HepG2 (cell line): ENCODE data around the gene TEX29.

Source experiments
- EZH2 ChIP-seq: conservative IDR thresholded peaks from 2 replicates; pipeline ENCODE4 v1.6.1; 2012; ENCODE audit warnings: mild to moderate bottlenecking, low read depth, low read length, moderate library complexity
- FOXM1 ChIP-seq: sonication (generic); formaldehyde crosslinking; IDR thresholded peaks from 2 replicates; pipeline ENCODE4 v1.5.0; 2020; ENCODE audit warnings: missing genetic modification reagents
- MTA1 ChIP-seq: sonication (generic); formaldehyde crosslinking; IDR thresholded peaks from 2 replicates; pipeline ENCODE4 v1.4.0; 2020; ENCODE audit warnings: missing genetic modification reagents, mild to moderate bottlenecking, borderline replicate concordance
- RFXANK ChIP-seq: IDR thresholded peaks from 2 replicates; pipeline ENCODE4 v1.6.1; 2016
- SRSF4 ChIP-seq: fragments of 200-400 bp; formaldehyde crosslinking; IDR thresholded peaks from one replicate; pipeline ENCODE4 v1.6.1; 2018; ENCODE audit warnings: mild to moderate bottlenecking, low read depth, low read length, moderate library complexity; ENCODE audit not compliant: poor library complexity, severe bottlenecking
- ZNF274 ChIP-seq: sonication (generic); formaldehyde crosslinking; IDR thresholded peaks from 2 replicates; pipeline ENCODE4 v1.5.1; 2020; ENCODE audit warnings: mild to moderate bottlenecking, missing genetic modification reagents
- ZNF589 ChIP-seq: sonication (generic); formaldehyde crosslinking; conservative IDR thresholded peaks from 2 replicates; pipeline ENCODE4 v1.8.0; 2022; ENCODE audit warnings: mild to moderate bottlenecking, moderate library complexity, missing genetic modification reagents
- TF ChIP-seq, protein P1 (sequence below): sonication (generic); formaldehyde crosslinking; IDR thresholded peaks from 2 replicates; pipeline ENCODE4 v1.5.0; 2020; ENCODE audit warnings: mild to moderate bottlenecking, missing genetic modification reagents, moderate library complexity

DNA sequence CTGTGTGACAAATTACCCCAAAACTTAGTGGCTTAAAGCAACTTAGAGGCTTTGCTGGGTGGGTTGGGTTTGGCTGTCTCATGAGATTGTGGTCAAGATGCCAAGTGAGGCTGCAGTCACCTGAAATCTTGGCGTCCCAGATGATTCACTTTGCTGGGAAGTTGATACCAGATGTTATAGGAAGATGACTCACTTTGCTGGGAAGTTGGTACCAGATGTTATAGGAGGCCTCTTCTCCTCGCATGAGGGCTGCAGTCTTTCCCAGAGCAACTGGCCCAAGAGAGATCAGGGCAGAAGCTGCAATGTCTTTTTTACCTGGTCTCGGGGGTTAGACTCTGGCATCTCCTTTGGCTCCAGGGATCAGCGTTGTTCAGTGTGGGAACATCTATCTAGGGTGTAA, 16.8 kb downstream of the TEX29 start:
- TF ChIP-seq ZNF589 (CRISPR knock-in tag), result no peak
- TF ChIP-seq FOXM1 (CRISPR knock-in tag), result no peak
- no peak for TF ChIP-seq MTA1 (CRISPR knock-in tag)
- TF ChIP-seq ZNF274 (CRISPR knock-in tag), result no peak
- TF ChIP-seq, protein P1, sequence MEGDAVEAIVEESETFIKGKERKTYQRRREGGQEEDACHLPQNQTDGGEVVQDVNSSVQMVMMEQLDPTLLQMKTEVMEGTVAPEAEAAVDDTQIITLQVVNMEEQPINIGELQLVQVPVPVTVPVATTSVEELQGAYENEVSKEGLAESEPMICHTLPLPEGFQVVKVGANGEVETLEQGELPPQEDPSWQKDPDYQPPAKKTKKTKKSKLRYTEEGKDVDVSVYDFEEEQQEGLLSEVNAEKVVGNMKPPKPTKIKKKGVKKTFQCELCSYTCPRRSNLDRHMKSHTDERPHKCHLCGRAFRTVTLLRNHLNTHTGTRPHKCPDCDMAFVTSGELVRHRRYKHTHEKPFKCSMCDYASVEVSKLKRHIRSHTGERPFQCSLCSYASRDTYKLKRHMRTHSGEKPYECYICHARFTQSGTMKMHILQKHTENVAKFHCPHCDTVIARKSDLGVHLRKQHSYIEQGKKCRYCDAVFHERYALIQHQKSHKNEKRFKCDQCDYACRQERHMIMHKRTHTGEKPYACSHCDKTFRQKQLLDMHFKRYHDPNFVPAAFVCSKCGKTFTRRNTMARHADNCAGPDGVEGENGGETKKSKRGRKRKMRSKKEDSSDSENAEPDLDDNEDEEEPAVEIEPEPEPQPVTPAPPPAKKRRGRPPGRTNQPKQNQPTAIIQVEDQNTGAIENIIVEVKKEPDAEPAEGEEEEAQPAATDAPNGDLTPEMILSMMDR (CRISPR knock-in tag), result no peak
- TF ChIP-seq RFXANK (CRISPR knock-in tag), result no peak
- no peak for TF ChIP-seq SRSF4
- TF ChIP-seq EZH2, result no peak
